HG03045 (cell line): Measurements from ENCODE around the gene NOCT.
A peak's percentile ranks its signal among the peaks of the same experiment; 100 is the strongest.
"Not testable (repeated sequence)": the region's sequence is repeated elsewhere in the genome, so short reads cannot be mapped to it uniquely, and the experiment has no call there.

Source experiments
- ATAC-seq: cut with Tn5 transposase; IDR thresholded peaks from one replicate; pipeline ENCODE4 v1.9.1; 2021; ENCODE audit warnings: mild to moderate bottlenecking, moderate library complexity; ENCODE audit not compliant: unreplicated experiment

NOCT gene

GRCh38 chr4:139008278-139008677, 7.3 kb upstream of the NOCT start:
- ATAC-seq: not testable (repeated sequence)

- no peak for ATAC-seq
Measured at GRCh38 chr4:139009702-139010101, 5.9 kb upstream of the NOCT start.

GRCh38 chr4:139011225-139011950, 4.2 kb upstream of the NOCT start:
- no peak for ATAC-seq

GRCh38 chr4:139014371-139015268, 961 bp upstream of the NOCT start:
- ATAC-seq: no peak

- peak; percentile 41 for ATAC-seq
Measured at GRCh38 chr4:139015948-139016471, 429 bp downstream of the NOCT start.

GRCh38 chr4:139017861-139018260, 2.3 kb downstream of the NOCT start:
- ATAC-seq: no peak

GRCh38 chr4:139018501-139018900, 2.9 kb downstream of the NOCT start:
- ATAC-seq: no peak

GRCh38 chr4:139018971-139019758, 3.6 kb downstream of the NOCT start:
- ATAC-seq: no peak

GRCh38 chr4:139020384-139020783, 4.8 kb downstream of the NOCT start:
- ATAC-seq: no peak

GRCh38 chr4:139021071-139021470, 5.5 kb downstream of the NOCT start:
- not testable (repeated sequence) for ATAC-seq

GRCh38 chr4:139022835-139023234, 7.3 kb downstream of the NOCT start:
- ATAC-seq: no peak

GRCh38 chr4:139024686-139025085, 9.1 kb downstream of the NOCT start:
- ATAC-seq: no peak

GRCh38 chr4:139025841-139026240, 10.3 kb downstream of the NOCT start:
- no peak for ATAC-seq

- no peak for ATAC-seq
Measured at GRCh38 chr4:139027776-139028175, 12.2 kb downstream of the NOCT start.

GRCh38 chr4:139028191-139028661, 12.6 kb downstream of the NOCT start:
- ATAC-seq: no peak

- ATAC-seq: not testable (repeated sequence)
Measured at GRCh38 chr4:139029866-139030363, 14.3 kb downstream of the NOCT start.

- peak; percentile 60 for ATAC-seq
Measured at GRCh38 chr4:139030614-139031235, 15.1 kb downstream of the NOCT start.

GRCh38 chr4:139035650-139036049, 20.1 kb downstream of the NOCT start:
- no peak for ATAC-seq

- no peak for ATAC-seq
Measured at GRCh38 chr4:139036885-139037284, 21.3 kb downstream of the NOCT start.

- no peak for ATAC-seq
Measured at GRCh38 chr4:139038874-139039443, 23.4 kb downstream of the NOCT start.
